Stimulated activated CD4-positive, alpha-beta T cell treated with anti-CD3 and anti-CD28 coated beads, TNF-alpha, amount 100 ng/mL, for 4 hours (primary cell): ENCODE data around the gene NFATC2.

Source experiments
- DNase-seq, 3 experiments: peaks; one replicate each; pipeline ENCODE4 v3.0.0-alpha.2; 2020; ENCODE audit warnings: low read depth in 3 of 3

Gene NFATC2

DNA sequence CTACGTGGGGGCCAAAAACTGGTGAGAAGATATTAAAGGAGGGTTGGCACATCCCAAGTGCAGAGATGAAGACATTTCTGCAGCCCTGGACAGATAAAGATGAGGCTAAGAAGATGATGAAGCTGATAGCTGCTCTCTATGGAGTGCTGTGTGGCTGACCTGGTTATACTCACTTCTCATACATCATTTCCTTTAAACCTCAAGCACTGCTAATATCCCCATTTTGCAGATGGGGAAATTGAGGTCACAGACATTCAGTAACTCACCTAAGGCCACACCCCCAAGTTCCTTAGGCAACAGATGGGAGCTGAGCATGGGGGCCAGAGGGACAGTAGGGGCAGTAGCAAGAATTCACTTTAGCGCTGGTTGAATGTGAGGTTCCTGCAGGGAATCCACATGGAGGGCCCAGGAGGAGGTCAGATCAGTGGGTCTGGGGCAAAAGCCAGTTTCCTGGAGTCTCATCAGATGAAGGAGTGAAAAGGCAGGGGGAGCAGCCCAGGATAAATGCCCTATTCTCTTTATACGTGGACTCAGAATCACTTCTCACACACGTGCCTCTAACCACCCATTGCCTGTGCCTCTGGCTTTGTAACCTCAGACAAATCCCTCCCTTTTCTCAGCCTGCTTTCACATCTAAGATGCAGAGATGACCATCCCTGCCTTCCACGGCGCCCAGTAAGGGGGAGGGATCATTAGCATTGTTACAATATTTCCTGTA lies 125.8 kb downstream of the NFATC2 start:
- no peak for DNase-seq

DNA sequence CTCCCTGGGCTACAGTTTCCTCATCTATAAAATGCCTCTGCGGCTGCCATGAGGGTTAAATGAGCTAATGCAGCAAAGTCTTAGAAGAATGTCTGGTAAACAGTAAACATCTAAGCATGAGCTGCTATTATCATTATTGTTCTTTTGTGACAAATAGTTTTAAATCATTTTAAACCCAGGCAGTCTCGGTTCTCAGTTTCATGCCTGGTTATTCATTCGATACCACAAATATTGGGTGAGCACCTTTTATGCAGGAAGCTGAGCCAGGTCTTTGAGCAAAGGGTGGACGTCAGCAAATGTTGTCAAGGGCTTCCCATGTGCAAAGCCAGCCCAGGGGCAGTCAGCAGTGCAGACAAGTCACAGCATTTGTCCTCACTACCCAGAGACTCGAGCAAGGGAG lies 128.7 kb downstream of the NFATC2 start:
- no peak for DNase-seq

DNA sequence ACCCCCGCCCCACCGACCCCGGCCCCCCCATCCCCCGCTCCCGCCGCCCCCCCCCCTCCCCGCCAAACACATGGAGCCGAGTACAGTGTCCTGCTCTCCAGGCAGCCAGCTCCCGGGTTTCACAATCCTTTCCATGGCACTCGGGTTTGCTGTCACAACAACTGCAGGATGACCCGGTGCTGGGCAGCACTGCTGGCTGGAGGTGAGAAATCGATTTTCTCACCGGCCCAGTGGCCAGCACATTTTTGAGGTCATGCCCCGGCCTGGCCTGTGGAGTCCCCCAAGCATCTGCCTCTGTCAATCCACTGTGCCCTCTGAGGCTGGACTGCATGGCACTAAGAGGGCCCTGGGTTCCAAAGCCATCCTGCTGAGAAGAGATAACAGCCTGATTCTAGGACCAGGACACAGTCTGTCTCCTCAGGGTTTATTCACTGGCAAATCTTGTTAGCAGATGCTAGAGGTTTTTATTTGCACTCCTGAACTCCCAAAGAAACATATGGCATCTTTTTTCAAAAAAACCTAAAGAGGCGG lies 129.5 kb downstream of the NFATC2 start:
- no peak for DNase-seq

DNA sequence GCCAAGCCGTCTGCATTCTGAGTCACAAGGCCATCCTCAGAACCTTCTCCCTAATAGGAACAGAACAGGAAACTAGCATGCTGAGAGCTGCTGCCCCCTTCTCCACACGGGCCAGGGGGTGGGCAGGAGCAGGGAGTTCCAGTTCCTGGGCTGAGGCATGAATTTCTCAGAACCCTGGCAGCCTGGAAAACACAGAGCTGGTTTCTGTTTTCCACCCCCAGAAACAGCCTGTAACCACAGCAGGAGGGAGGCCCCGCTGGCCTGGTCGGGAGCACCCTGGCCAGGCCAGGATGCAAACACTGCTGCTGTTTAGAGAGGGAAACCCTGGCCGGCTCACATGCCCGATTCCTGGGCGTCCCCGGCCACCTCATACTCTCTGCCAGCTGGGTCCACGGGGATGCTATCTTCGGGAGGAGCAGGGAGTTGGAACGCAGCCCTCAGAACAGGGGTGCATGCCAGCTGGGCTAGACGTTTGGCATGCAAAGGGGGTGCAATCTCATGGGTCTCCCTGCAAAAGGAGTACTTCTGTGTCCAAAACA lies 130.1 kb downstream of the NFATC2 start:
- no peak for DNase-seq

DNA sequence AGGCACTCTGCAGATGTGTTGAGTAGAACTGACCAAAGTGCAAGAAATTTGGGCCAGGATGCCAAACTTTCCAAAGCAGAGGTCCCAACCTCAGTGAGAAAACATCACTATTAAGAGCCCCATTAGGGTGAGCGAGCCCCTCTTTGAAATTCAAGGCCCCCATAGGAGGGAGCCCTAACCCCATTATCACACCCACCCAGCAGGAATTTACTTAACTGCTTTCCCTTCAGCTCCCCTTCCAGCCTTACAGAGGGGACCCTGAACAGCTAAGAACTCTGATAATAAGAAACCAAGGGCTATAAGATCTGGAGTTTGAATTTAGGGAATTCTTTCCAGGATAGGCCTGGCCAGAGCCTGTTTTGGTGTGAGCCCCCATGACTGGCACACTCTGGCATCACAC lies 130.6 kb downstream of the NFATC2 start:
- DNase-seq, result no peak

DNA sequence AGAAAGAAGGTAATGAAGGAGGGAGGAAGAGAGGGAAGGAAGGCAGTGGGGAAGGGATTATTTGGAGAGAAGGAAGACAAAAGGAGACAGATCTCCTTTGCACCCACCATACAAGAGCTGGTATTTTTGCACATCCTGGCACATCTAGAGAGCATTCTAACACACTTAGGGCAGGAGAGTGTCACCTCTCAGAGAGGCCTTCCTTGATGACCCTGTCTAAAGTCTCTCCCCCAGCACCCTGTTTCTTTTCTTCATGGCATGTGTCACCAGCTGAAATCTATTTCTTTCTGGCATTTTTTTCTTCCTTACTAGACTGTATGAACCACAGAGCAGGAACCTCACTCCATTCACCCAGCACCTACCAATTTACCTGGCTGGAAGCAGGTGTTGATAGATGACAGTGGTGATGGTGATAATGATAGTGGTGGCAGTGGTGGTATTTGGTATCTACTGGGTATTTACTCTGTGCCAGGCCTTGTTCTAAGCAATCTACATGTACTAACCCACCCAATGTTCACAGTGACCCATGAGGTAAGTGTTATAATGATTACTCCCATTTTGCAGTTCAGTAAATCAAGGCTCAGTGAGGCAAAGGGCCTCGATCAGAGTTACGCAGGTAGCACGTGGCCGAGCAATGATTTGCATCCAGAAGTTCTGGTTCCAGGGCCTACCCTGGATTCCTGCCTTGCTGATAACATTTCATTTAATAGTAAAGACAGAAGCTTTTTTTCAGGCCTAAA lies 131.8 kb downstream of the NFATC2 start:
- DNase-seq, result no peak

DNA sequence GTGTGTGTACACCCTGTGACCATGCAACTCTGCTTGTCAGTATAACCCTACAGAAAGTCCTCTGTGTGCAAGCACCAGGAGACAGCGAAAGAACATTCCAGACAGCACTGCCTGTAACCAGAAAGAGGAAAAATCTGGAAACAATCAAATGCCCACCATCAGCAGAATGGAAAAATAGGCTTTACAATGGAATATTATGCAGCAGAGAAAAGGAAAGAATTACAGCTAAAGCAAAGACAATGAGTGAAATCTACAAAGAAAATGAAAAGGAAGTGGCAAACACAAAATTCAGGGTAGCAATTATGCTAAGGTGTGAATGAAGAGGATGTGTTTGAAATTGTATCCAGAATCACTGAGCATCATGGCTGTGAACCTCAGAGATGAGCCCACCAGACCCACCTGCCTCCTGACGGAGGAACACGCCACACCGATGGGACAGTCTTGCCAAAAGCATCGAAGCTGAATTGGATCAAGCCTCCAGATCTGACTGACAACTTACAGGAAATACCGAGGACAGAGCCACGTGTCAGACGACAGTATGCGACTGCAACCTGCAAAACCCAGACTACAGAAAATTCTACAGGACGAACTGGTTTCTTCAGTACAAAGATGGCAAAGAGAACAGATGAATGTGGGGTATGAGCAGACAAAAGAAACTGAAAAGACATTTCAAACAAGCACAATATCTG lies 133.2 kb downstream of the NFATC2 start:
- no peak for DNase-seq

DNA sequence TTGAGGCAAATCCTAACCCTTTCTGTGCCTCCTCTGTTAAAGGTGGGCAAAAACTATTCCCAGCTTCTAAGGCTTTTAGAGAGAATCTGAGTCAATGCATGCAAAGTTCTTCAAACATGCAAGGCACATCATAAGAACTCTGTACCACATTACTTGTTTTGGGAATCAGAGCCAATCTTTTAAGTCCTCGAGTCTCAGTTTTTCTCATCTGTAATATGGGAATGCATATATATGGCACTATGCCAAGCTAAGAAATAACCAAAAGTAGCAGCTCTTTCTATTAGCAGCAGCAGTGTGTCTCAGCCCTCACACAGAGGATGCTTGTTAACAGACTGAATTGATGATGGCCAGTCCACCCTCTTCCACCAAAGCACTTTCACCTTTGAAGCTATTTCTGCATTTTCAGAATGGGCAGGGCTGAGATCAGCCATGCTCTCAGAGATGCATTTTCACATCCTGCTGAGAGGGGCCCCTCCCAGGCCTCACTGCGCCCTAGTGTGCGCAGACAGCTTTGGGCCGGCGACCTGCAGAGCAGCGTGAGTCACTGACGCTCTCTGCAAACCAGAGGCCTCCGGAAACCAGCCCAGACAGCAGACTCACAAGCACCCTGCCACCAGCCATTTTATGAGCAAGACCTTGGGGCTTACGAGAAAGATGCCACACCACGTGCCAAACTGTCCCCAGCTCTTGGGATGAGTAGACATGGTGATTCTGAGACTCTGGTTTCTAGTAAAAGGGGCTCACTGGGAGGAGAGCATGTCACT lies 138.0 kb downstream of the NFATC2 start:
- DNase-seq, result peak; percentile 39 to 81 (median 66)

DNA sequence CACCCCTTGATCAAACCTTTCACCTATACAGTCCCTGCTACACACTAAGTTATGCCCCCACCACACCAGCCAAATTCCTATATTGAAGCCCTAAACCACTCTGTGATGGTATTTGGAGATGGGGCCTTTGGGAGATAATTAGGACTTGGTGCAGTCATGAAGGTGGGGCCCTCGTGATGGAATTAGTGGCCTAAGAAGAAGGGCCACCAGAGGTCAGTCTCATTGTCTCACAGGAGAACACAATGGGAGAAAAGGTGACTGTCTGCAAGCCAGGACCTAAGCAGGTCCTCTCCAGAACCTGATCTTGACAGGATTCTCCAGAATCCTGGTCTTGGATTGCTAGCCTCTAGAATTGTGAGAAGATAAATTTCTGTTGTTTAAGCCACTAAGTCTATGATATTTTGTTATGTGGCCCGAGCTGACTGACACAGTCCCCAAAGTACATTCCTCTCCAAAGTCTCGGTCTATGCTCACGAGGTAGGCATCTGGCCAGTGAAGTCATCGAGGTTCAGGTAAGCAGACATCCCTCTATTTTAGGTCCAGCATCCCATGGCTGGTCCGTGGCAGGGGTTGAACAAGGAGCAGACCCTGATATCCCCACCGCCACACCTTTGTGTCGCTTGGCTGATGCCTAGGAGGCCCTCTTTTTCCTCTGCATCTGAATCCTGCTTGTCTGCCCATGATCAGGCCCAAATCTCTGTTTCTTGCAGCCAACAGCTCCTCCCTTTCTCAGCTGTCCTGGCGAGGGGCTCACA lies 138.9 kb downstream of the NFATC2 start:
- DNase-seq, result no peak

DNA sequence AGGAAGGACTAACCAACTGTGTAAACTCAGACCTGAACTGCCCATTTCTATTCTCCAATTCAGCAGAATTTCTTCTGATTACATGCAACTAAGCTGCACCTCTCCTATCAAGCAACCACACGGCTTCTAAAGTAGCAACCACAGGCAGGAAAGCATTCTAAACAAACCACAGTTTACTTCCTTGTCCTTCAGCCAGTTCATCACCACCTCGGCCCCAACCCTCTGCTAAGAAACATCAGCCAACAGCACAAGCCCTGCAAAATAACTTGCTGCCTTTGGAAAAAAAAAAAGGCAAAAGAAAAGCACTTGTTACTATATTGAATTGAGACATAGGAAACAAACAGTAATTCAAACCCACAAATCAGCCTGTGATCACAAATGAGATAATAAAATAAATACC lies 140.3 kb downstream of the NFATC2 start:
- DNase-seq, result no peak

DNA sequence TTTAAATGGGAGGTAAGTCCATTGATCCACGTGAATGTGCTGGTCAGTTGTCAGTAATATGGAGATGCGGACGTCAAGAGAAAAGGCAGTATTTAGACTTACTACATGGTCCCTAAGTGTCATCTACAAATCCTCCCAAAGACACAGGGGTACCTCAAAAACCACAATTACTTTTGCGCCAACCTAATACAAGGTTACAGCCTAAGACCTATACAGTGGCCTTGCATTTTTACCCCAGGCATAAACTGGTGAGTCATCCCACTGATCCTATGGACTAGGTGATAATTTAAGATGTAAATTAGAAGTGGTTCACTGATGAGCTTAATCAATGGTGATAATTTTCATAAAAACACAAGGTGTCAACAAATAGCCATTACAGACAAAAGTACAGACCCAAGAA lies 141.0 kb downstream of the NFATC2 start:
- DNase-seq, result no peak

DNA sequence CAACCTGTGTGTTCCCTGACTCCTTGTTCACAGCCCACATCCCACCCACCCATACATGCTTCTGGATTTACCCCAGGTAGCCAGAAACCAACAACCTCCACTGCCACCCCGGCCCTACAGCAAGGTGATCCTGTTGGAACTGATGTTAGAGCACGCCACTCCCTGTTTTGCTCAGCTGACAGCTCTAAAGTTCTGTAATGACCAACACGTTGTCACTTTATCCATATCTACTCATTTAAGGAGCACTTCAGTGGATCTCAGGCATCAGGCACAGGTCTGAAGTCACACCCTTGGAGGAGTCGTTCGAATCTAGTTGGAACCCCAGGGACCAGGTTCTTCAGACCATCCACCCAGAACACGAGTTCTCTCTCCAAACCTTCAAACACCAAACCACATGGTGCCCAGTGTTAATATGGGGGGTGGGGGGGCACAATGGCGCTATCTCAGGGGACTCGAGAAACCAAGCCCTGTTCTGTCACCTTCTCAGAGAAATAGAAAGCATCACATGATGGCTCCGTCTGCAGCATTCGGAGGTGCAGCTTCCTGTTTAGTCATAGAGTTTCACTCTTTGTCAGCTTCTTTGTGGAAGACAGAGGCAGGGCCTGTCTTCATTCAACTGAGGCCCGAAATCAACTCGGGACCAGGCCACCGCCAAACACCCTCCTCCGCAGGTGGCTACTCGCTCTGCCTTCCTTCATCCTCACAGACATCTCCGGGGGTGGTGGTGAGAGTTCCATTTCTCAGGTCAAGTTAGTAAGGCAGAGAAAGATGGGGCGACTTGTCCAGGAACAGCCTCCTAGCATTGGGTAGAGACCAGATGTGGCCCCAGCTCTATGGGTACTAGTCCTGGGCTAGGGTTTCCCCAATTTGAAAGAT lies 142.2 kb downstream of the NFATC2 start:
- DNase-seq, result peak; percentile 52 to 60 (median 52)

DNA sequence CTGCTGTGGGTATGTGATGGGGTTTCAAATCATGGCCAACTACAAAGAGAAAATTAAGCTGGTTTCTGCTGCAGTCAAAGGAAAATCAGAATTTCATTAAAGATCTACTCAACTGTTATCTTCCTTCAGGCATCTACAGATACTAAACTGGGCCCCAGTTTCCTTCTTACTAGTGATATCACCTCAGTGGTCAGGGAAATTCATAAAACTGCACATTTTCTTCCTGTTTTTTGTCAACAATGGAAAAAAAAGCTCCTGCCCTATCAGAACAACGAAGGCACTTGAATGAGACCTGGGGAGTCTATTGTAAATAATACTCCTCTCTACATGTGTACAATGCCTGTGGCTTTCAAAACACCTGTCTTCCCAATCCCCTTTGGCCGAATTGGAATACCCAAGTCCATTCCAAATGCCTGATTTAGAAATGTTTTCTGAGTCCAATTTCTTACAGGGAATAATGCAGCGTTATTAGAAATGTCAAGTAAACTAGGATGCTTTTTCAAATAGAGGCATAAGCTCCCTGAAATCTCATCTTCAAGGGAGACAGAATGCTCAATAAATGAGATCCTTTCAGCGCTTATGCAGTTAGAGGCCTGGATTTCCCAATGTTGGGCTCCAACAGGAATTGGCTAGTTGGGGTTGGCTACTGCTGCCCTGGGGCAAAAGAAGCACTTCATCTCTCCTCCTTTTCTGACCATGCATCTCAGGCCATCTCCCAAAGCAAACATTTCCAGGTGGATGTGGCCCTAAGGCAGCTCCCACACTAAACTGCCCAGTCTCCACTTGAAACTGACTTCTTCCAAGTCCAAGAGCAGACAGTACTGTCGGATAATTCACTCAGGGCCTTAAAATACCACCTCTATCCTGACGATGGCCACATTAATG lies 143.3 kb downstream of the NFATC2 start:
- no peak for DNase-seq

DNA sequence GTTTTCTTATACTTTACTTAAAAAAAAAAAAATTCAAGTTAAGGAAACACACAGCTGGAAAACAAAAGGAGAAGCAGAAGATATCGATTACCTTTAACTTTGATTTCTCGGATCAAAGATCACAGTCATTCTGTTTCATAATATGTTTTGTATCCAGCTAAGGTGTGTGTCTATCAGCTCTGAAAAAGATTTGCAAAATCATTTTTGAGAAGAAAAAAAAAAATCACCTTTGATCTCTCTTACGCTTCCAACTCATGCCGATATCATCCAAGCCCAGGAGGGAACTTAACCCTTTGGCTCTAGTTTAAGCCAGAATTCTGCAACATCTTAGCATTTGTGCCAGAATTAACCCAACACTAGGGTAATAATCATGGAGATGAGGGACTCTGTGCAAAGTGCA lies 144.0 kb downstream of the NFATC2 start:
- DNase-seq, result no peak

DNA sequence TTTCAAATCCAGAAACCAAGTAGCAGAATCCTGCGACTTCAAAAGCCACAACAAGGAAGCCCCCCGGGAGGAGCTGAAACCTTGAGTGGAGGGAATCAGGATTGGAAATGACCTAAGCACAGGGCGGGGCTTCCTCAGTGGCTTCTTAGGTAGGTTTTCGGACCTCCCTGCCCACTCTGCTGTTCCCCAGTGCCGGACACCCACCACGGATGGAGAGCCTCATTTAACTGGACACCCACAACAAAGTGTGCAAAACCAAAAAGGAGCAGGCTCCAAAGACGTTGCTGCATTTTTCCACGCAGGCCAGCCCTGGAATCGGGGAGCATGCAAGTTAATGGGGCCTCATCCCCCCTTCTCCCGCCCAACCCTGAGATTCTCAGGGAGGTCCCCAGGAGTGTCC lies 144.4 kb downstream of the NFATC2 start:
- DNase-seq, result no peak

DNA sequence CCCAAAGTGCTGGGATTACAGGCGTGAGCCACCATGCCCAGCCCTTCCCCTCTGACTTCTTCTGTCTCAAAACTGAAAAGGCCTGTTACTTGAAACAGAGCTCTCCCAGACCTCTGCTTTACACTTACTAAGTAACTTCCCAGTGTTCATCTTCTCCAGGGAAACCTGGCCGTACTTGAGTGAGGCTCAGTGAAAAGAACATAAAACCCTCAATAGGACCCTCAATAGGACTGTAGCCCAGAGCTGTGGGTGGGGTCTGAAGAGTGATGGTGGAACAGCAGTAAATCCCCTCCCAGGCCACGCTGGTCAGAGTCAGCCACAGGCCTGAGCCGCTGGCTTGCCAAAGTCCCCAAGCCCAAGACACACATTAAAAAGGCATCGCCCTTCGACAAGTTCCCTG lies 145.4 kb downstream of the NFATC2 start:
- no peak for DNase-seq

DNA sequence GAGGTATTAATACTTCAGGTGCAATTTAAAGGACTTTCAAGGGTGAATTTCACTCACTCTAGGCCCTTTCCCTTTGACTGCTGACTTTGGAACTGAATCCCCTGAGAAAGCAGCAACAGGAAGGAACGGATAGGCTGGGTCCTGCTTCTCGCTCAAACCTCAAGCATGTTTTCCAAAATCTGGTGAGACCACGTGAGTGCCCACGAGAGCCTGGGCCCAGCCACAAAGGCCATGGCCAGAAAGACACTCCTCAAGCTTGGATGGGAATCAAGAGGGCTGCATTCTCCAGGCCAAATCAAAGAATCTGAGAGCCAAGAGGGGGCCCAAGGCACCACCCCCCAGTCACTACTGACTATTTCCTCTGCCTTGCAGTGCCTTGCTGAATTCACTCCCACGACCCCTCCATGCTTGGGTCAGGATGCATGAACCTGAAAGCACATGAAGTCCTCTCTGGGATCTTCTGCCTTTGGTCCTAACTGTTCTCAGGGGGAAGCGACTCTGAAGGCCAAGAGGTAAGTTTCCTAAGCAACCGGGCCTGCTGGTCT lies 146.1 kb downstream of the NFATC2 start:
- no peak for DNase-seq

DNA sequence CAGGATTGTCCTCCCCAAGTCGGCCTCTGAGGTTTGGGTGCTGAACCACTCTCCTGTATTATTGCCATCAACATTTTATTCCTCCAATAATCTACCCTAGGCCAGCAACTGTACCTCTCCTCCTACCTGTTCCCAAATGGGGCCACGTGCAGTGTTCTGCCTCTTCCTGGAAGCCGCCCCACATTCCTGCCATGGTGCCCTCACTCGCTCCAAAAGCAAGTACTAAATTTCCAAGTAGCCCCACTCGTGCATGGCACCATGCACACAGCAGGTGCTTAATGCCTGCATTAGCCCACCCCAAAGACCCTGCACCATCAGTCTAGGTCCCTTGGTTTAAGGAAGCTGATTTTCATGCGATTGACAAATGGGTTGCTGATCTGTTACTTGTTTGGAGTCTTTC lies 147.8 kb downstream of the NFATC2 start:
- no peak for DNase-seq

DNA sequence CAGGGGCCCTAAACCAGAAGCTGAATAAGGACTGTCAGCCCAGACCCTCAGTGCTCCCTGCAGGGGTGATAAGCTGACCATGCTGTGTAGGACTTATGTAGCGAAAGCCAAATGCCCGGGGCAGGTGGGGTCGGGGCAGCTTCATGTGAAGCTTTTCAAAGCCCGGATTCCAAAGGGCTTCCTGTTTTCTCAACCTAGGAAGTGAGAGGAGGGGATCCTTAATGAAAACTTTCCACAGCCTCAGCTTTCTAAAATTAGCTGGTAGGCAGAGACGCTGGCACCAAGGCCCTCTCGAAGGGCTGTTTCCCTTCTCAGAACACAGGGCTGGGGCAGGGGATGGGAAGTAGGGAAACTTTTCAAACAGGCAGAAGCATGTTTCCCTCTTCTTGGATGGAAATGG lies 148.9 kb downstream of the NFATC2 start:
- DNase-seq, result no peak
